Measurements from ENCODE around the gene TMED8.

TMED8 gene

GRCh38 chr14:77296155-77296554 lies 80.7 kb downstream of the TMED8 start:
- no peak for DNase-seq (ENCODE audit: low read depth)

- no peak for DNase-seq (ENCODE audit: low read depth)
Measured at GRCh38 chr14:77290705-77291104, 86.2 kb downstream of the TMED8 start.

GRCh38 chr14:77286576-77286975 lies 90.3 kb downstream of the TMED8 start:
- DNase-seq (ENCODE audit: low read depth), result no peak

Data from fibroblast of the conjunctiva (primary cell).